Natural killer cell (primary cell): Measurements from ENCODE around the gene CHRNA10. TPM values are rescaled to one million over a fixed set of nuclear protein-coding genes. Genes with fewer than 3 reads are reported as not detected.

Experiments used
- ATAC-seq, 3 donors: fragments of 150-1000 bp in 2 of 3; fragments of 200-7000 bp in 1 of 3; cut with Tn5 transposase; 1 replicate in 1 of 3; 2 replicates in 2 of 3; pipeline ENCODE4 v1.10.0; 2021; ENCODE audit warnings: mild to moderate bottlenecking in 2 of 3, moderate library complexity in 2 of 3
- DNase-seq, 2 donors: peaks; one replicate each; pipeline versions ENCODE4 v3.0.0 to v3.0.0-alpha.2; 2013 to 2021; ENCODE audit warnings: mixed read lengths in 1 of 2
- H3K27ac ChIP-seq: one replicate; pipeline ENCODE4 v1.5.1; 2013; ENCODE audit warnings: mild to moderate bottlenecking, low read length
- H3K27me3 ChIP-seq: one replicate; pipeline ENCODE4 v1.6.1; 2013; ENCODE audit warnings: low read length; ENCODE audit not compliant: control insufficient read depth, insufficient read depth
- H3K36me3 ChIP-seq: one replicate; pipeline ENCODE4 v1.6.1; 2013; ENCODE audit warnings: low read length; ENCODE audit not compliant: control insufficient read depth, insufficient read depth
- H3K4me1 ChIP-seq: one replicate; pipeline ENCODE4 v1.6.1; 2013; ENCODE audit warnings: low read length; ENCODE audit not compliant: control insufficient read depth, insufficient read depth
- H3K4me3 ChIP-seq: one replicate; pipeline ENCODE4 v1.5.1; 2013; ENCODE audit warnings: low read length
- H3K9me3 ChIP-seq: one replicate; pipeline ENCODE4 v1.6.1; 2013; ENCODE audit warnings: low read length; ENCODE audit not compliant: control insufficient read depth, insufficient read depth
- H3K27ac Mint-ChIP-seq, 2 donors: one replicate each; pipeline ENCODE4 v1.8.0; 2022; ENCODE audit warnings: mild to moderate bottlenecking in 2 of 2, mixed read lengths in 2 of 2, moderate library complexity in 1 of 2
- H3K27me3 Mint-ChIP-seq, 2 donors: one replicate each; pipeline ENCODE4 v1.8.0; 2022; ENCODE audit warnings: low read depth in 2 of 2, mixed read lengths in 2 of 2
- H3K36me3 Mint-ChIP-seq: one replicate; pipeline ENCODE4 v1.8.0; 2022; ENCODE audit warnings: mixed read lengths
- H3K4me1 Mint-ChIP-seq, 2 donors: one replicate each; pipeline ENCODE4 v1.8.0; 2022; ENCODE audit warnings: mixed read lengths in 2 of 2
- H3K4me3 Mint-ChIP-seq: one replicate; pipeline ENCODE4 v1.8.0; 2022; ENCODE audit warnings: mild to moderate bottlenecking, moderate library complexity, mixed read lengths
- H3K9me3 Mint-ChIP-seq, 2 donors: one replicate each; pipeline ENCODE4 v1.8.0; 2022; ENCODE audit warnings: mixed read lengths in 2 of 2
- WGBS: methylation state at CpG from one replicate; pipeline ENCODE4 v1.1.7; 2013; ENCODE audit warnings: missing lambda C conversion rate; ENCODE audit not compliant: insufficient coverage; 5-methylcytosine and 5-hydroxymethylcytosine counted together
- intact Hi-C: fragments of 100-400 bp; cut with micrococcal nuclease; formaldehyde crosslinking; loops from one replicate; pipeline ENCODE4 v1.14.2; 2022
- total RNA-seq, 4 donors: library from RNA; stranded (reverse); fragments of 120-200 nt in 1 of 4; gene quantifications; one replicate each; pipeline versions ENCODE4 v1.2.3 to v1.2.4, GENCODE V29; 2013 to 2022
- TF ChIP-seq, protein P1 (sequence below): fragments of 200-600 bp; IDR thresholded peaks from one replicate; pipeline ENCODE4 v1.8.0; 2022; ENCODE audit warnings: antibody characterized with exemption

The CHRNA10 gene
- total RNA-seq, 3 donors from 2014 or later (not counting 1 experiment from before 2014, with no cell fraction given): 0.36 to 0.60 (median 0.45) TPM

DNA sequence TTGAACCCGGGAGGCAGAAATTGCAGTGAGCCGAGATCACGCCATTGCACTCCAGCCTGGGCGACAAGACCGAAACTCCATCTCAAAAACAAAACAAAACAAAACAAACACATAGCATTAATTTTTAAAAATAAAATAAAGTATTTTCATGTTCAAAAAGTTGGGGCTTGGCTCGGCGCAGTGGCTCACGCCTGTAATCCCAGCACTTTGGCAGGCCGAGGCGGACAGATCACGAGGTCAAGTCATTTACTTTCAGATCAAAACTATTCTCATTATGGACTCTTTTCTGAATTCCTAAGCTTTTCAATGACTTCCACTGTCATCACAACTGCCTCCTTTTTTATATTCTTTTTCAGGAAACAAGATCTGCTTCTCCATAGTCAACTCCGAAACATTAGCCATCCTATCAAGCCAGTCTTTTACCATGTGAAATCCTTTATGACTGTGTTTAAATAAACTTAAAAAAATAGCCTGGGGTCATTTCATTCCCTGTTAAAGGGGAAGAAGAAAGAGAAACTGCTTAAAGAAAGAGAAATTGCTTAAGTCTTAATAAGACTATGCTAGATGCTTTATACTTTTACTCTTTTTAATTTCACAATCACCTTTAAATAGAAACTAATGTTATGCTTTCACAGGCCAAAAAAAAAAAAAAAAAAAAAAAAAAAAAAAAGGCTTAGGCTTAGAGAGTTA lies 13.1 kb upstream of the CHRNA10 start:
- H3K27me3 ChIP-seq: no peaks in the 10 kb centered on the region
- Mint-ChIP-seq H3K27me3 (no peaks in the 10 kb centered on the region), H3K27ac (no peak overlapping the region), H3K36me3 (peaks cover 19% of the 10 kb centered on the region), H3K9me3 (no peaks in the 10 kb centered on the region), H3K4me3 (no peak overlapping the region), H3K4me1 (no peaks in the 10 kb centered on the region)
- peaks cover 76% of the 10 kb centered on the region for H3K36me3 ChIP-seq
- intact Hi-C loops: no loop called here
- 97% methylated on average over 7 of the region's 12 CpGs for WGBS
- no peaks in the 10 kb centered on the region for H3K9me3 ChIP-seq
- H3K4me3 ChIP-seq: no peak overlapping the region
- H3K27ac ChIP-seq: no peak overlapping the region
- no peaks in the 10 kb centered on the region for H3K4me1 ChIP-seq
- TF ChIP-seq, protein P1, sequence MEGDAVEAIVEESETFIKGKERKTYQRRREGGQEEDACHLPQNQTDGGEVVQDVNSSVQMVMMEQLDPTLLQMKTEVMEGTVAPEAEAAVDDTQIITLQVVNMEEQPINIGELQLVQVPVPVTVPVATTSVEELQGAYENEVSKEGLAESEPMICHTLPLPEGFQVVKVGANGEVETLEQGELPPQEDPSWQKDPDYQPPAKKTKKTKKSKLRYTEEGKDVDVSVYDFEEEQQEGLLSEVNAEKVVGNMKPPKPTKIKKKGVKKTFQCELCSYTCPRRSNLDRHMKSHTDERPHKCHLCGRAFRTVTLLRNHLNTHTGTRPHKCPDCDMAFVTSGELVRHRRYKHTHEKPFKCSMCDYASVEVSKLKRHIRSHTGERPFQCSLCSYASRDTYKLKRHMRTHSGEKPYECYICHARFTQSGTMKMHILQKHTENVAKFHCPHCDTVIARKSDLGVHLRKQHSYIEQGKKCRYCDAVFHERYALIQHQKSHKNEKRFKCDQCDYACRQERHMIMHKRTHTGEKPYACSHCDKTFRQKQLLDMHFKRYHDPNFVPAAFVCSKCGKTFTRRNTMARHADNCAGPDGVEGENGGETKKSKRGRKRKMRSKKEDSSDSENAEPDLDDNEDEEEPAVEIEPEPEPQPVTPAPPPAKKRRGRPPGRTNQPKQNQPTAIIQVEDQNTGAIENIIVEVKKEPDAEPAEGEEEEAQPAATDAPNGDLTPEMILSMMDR: no peak
- no peak for DNase-seq
- ATAC-seq: no peak

- H3K4me1 ChIP-seq: no peaks in the 10 kb centered on the region
- H3K27ac ChIP-seq: no peak overlapping the region
- Mint-ChIP-seq H3K27me3 (no peaks in the 10 kb centered on the region), H3K4me3 (no peak overlapping the region), H3K27ac (no peak overlapping the region), H3K4me1 (no peaks in the 10 kb centered on the region), H3K36me3 (peaks cover 25% of the 10 kb centered on the region), H3K9me3 (no peaks in the 10 kb centered on the region)
- H3K9me3 ChIP-seq: no peaks in the 10 kb centered on the region
- DNase-seq (no peak), ATAC-seq (no peak)
- intact Hi-C loops: no loop called here
- peaks cover 86% of the 10 kb centered on the region for H3K36me3 ChIP-seq
- TF ChIP-seq, protein P1: no peak
- no peaks in the 10 kb centered on the region for H3K27me3 ChIP-seq
- no peak overlapping the region for H3K4me3 ChIP-seq
- 96% methylated on average over 9 of the region's 9 CpGs for WGBS
Measured at GRCh38 chr11:3683039-3683438, 11.9 kb upstream of the CHRNA10 start.

GRCh38 chr11:3679077-3679476 lies 7.9 kb upstream of the CHRNA10 start:
- ATAC-seq (no peak), DNase-seq (no peak)
- WGBS: 100% methylated on average over 2 of the region's 3 CpGs
- H3K36me3 ChIP-seq: peaks cover 86% of the 10 kb centered on the region
- Mint-ChIP-seq H3K4me1 (no peaks in the 10 kb centered on the region), H3K27me3 (no peaks in the 10 kb centered on the region), H3K27ac (no peak overlapping the region), H3K4me3 (no peak overlapping the region), H3K9me3 (no peaks in the 10 kb centered on the region), H3K36me3 (peaks cover 25% of the 10 kb centered on the region)
- H3K27me3 ChIP-seq: no peaks in the 10 kb centered on the region
- TF ChIP-seq, protein P1: no peak
- H3K4me1 ChIP-seq: no peaks in the 10 kb centered on the region
- H3K4me3 ChIP-seq: no peak overlapping the region
- intact Hi-C loops: no loop called here
- H3K27ac ChIP-seq: no peak overlapping the region
- H3K9me3 ChIP-seq: no peaks in the 10 kb centered on the region

- Mint-ChIP-seq H3K4me3 (no peak overlapping the region), H3K9me3 (no peaks in the 10 kb centered on the region)
- TF ChIP-seq, protein P1: no peak
Measured at GRCh38 chr11:3675971-3676370, 4.8 kb upstream of the CHRNA10 start.

More at GRCh38 chr11:3675971-3676370, 4.8 kb upstream of the CHRNA10 start:
- H3K27me3 Mint-ChIP-seq: no peaks in the 10 kb centered on the region
- Histone ChIP-seq H3K36me3 (peaks cover 81% of the 10 kb centered on the region), H3K4me1 (no peaks in the 10 kb centered on the region), H3K4me3 (no peak overlapping the region), H3K9me3 (no peaks in the 10 kb centered on the region), H3K27me3 (no peaks in the 10 kb centered on the region), H3K27ac (no peak overlapping the region)
- DNase-seq: no peak
- H3K4me1 Mint-ChIP-seq: no peaks in the 10 kb centered on the region
- H3K27ac Mint-ChIP-seq: peak overlapping the region in 1 of 2 donors; percentile 59
- peaks cover 25% of the 10 kb centered on the region for H3K36me3 Mint-ChIP-seq
- ATAC-seq: no peak
- WGBS: over 99% methylated on average over 11 of the region's 11 CpGs
- intact Hi-C loops: no loop called here
